GM23338 (cell line): ENCODE results near the gene KIFC1. TPM values are rescaled to one million over a fixed set of nuclear protein-coding genes. Genes with fewer than 3 reads are reported as not detected.
"Not testable (repeated sequence)": the region's sequence is repeated elsewhere in the genome, so short reads cannot be mapped to it uniquely, and the experiment has no call there.

Source experiments
- ATAC-seq: fragments of 200-7000 bp; cut with Tn5 transposase; 3 replicates; pipeline ENCODE4 v1.9.1; 2020
- DNase-seq: peaks from one replicate; pipeline ENCODE4 v3.0.0-alpha.2; 2015; ENCODE audit warnings: low spot score
- H2AFZ ChIP-seq: fragments of 200-600 bp; sonication (generic); 2 replicates; pipeline ENCODE4 v1.8.0; 2016; ENCODE audit warnings: antibody characterized with exemption, mild to moderate bottlenecking, moderate library complexity
- H3F3A ChIP-seq: fragments of 200-600 bp; sonication (generic); replicated peaks from 2 replicates; pipeline ENCODE4 v1.8.0; 2017; ENCODE audit warnings: antibody characterized with exemption, mixed run types, low read depth
- H3K27ac ChIP-seq: fragments of 200-600 bp; sonication (generic); 2 replicates; pipeline ENCODE4 v1.6.1; 2016; ENCODE audit warnings: low read depth
- H3K27me3 ChIP-seq: fragments of 200-600 bp; sonication (generic); 2 replicates; pipeline ENCODE4 v1.8.0; 2016; ENCODE audit warnings: mild to moderate bottlenecking, mixed run types, moderate library complexity; ENCODE audit not compliant: insufficient read depth
- H3K36me3 ChIP-seq: fragments of 200-600 bp; sonication (generic); 2 replicates; pipeline ENCODE4 v1.8.0; 2016; ENCODE audit warnings: mild to moderate bottlenecking; ENCODE audit not compliant: insufficient read depth
- H3K4me1 ChIP-seq: fragments of 200-600 bp; sonication (generic); 2 replicates; pipeline ENCODE4 v1.8.0; 2016; ENCODE audit warnings: mild to moderate bottlenecking, moderate library complexity; ENCODE audit not compliant: insufficient read depth
- H3K4me2 ChIP-seq: fragments of 200-600 bp; sonication (generic); 2 replicates; pipeline ENCODE4 v1.7.1; 2017; ENCODE audit warnings: mixed run types
- H3K4me3 ChIP-seq: fragments of 200-600 bp; sonication (generic); 2 replicates; pipeline ENCODE4 v1.6.1; 2016; ENCODE audit warnings: mixed run types
- H3K79me2 ChIP-seq: fragments of 200-600 bp; sonication (generic); replicated peaks from 2 replicates; pipeline ENCODE4 v1.8.0; 2017; ENCODE audit warnings: mild to moderate bottlenecking; ENCODE audit not compliant: insufficient read depth
- H3K9me2 ChIP-seq: fragments of 200-600 bp; sonication (generic); 2 replicates; pipeline ENCODE4 v1.8.0; 2017; ENCODE audit not compliant: insufficient read depth
- H4K20me1 ChIP-seq: fragments of 200-600 bp; sonication (generic); replicated peaks from 2 replicates; pipeline ENCODE4 v1.8.0; 2017; ENCODE audit warnings: mild to moderate bottlenecking; ENCODE audit not compliant: insufficient read depth
- H3K27ac Mint-ChIP-seq: 2 replicates; pipeline ENCODE4 v1.8.0; 2020; ENCODE audit warnings: inconsistent platforms, mild to moderate bottlenecking, moderate library complexity, mixed read lengths
- H3K27me3 Mint-ChIP-seq: 3 replicates; pipeline ENCODE4 v1.8.0; 2022; ENCODE audit warnings: low read depth, mild to moderate bottlenecking, moderate library complexity, mixed read lengths, inconsistent platforms; ENCODE audit not compliant: insufficient read depth, poor library complexity
- H3K36me3 Mint-ChIP-seq: 3 replicates; pipeline ENCODE4 v1.8.0; 2021; ENCODE audit warnings: low read depth, mild to moderate bottlenecking, inconsistent platforms, moderate library complexity, mixed read lengths
- H3K4me1 Mint-ChIP-seq: 3 replicates; pipeline ENCODE4 v1.8.0; 2020; ENCODE audit warnings: mild to moderate bottlenecking, inconsistent platforms, mixed read lengths
- H3K4me3 Mint-ChIP-seq: 3 replicates; pipeline ENCODE4 v1.8.0; 2021; ENCODE audit warnings: moderate library complexity, mild to moderate bottlenecking, inconsistent platforms, mixed read lengths
- H3K9me3 Mint-ChIP-seq: 3 replicates; pipeline ENCODE4 v1.8.0; 2020; ENCODE audit warnings: moderate library complexity, mild to moderate bottlenecking, inconsistent platforms, mixed read lengths
- CREB1 ChIP-seq: fragments of 250-450 bp; sonication (Bioruptor Pico); IDR thresholded peaks from 2 replicates; pipeline ENCODE4 v1.5.0; 2020; ENCODE audit warnings: low read depth, mild to moderate bottlenecking, moderate library complexity
- EZH2phosphoT487 ChIP-seq: fragments of 200-600 bp; sonication (generic); IDR thresholded peaks from one replicate; pipeline ENCODE4 v1.8.1; 2018; ENCODE audit warnings: antibody characterized with exemption; ENCODE audit not compliant: unreplicated experiment
- NANOG ChIP-seq: IDR thresholded peaks from 2 replicates; pipeline ENCODE4 v1.6.1; 2016; ENCODE audit warnings: antibody characterized with exemption, borderline replicate concordance
- ZNF114 ChIP-seq: fragments of 250-450 bp; sonication (Bioruptor Pico); IDR thresholded peaks from 2 replicates; pipeline ENCODE4 v1.5.0; 2020; ENCODE audit warnings: mild to moderate bottlenecking, moderate library complexity
- ZNF331 ChIP-seq: fragments of 250-450 bp; sonication (Bioruptor Pico); IDR thresholded peaks from 2 replicates; pipeline ENCODE4 v1.5.0; 2020; ENCODE audit warnings: low read depth, mild to moderate bottlenecking, moderate library complexity
- polyA plus RNA-seq: library from polyadenylated mRNA; unstranded; fragments of >200 nt; fragmentation: Nextera tagmentation; extraction: Ambion mirVana; gene quantifications from 2 replicates; pipeline ENCODE4 v1.2.1, GENCODE V29; 2016
- total RNA-seq: library from RNA; depleted of rRNA; stranded (reverse); fragments of >200 nt; shearing (Covaris generic); gene quantifications from 2 replicates; pipeline ENCODE4 v1.2.3, GENCODE V29; 2014
- TF ChIP-seq, protein P1 (sequence below): IDR thresholded peaks from one replicate; pipeline ENCODE4 v1.6.1; 2018; ENCODE audit warnings: antibody characterized with exemption; ENCODE audit not compliant: unreplicated experiment

The KIFC1 gene
- total and polyA plus RNA-seq, 2 experiments from 2014 or later: 10.3 to 61.7 TPM

DNA sequence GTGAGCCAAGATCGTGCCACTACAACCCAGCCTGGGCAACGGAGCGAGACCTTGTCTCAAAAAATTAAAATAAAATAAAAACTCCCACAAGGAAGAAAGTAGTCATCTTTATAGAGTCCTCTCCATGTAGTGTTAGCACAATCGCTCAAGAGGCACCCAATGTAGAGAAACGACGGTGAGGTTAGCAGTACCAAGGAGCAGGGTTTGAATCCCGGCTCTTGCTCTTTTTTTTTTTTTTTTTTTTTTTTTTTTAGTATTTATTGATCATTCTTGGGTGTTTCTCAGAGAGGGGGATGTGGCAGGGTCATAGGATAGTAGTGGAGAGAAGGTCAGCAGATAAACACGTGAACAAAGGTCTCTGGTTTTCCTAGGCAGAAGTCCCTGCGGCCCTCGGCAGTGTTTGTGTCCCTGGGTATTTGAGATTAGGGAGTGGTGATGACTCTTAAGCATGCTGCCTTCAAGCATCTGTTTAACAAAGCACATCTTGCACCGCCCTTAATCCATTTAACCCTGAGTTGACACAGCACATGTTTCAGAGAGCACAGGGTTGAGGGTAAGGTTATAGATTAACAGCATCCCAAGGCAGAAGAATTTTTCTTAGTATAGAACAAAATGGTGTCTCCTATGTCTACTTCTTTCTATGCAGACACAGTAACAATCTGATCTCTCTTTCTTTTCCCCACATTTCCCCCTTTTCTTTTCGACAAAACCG, 34.3 kb upstream of the KIFC1 start:
- H3K27me3 ChIP-seq, H3K4me1 ChIP-seq, H3K27ac Mint-ChIP-seq, ATAC-seq, H3K36me3 Mint-ChIP-seq, H3K4me3 ChIP-seq, H4K20me1 ChIP-seq, H3K4me3 Mint-ChIP-seq, DNase-seq, H3F3A ChIP-seq, H3K4me2 ChIP-seq, H3K27ac ChIP-seq, H3K9me2 ChIP-seq, H3K36me3 ChIP-seq, H3K79me2 ChIP-seq, H3K27me3 Mint-ChIP-seq: not testable (repeated sequence)
- H3K4me1 Mint-ChIP-seq: peaks cover 14% of the 10 kb centered on the region
- H2AFZ ChIP-seq: peak overlapping the region; percentile 81; the same call in 1 of the 2 replicates
- H3K9me3 Mint-ChIP-seq: peaks cover 10% of the 10 kb centered on the region

DNA sequence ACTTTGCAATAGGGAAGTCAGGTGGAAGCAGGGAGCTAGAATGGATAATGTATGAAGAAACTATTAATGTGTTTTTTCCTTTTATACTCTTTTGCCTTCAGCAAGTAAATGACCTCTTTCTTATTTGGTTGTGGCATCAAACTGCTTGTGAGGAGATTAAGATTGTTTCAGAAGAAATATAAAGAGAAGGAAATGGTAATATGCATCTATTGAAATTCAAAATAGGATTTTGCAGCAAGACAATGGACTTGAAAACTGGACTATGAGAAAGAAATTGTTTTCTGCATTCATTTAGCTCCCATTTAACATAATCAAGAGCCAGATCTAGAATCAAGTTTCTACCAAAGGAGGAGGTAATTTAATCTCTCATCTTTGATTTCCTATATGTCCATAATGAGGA, 32.3 kb upstream of the KIFC1 start:
- H3K79me2 ChIP-seq: no peaks in the 10 kb centered on the region
- no peak overlapping the region for H3K27ac Mint-ChIP-seq
- DNase-seq (no peak), ATAC-seq (no peak)
- H3K4me2 ChIP-seq: no peak overlapping the region
- no peaks in the 10 kb centered on the region for H4K20me1 ChIP-seq
- H3F3A ChIP-seq: no peaks in the 10 kb centered on the region
- H3K36me3 Mint-ChIP-seq: peaks cover 6% of the 10 kb centered on the region; the same call in 2 of the 3 replicates
- no peaks in the 10 kb centered on the region for H3K36me3 ChIP-seq
- no peak overlapping the region for H2AFZ ChIP-seq
- H3K4me3 Mint-ChIP-seq: no peak overlapping the region
- no peak overlapping the region for H3K4me3 ChIP-seq
- no peaks in the 10 kb centered on the region for H3K27me3 ChIP-seq
- TF ChIP-seq EZH2phosphoT487 (no peak), ZNF114 (CRISPR knock-in tag) (no peak), NANOG (no peak), CREB1 (CRISPR knock-in tag) (no peak), ZNF331 (no peak)
- TF ChIP-seq, protein P1, sequence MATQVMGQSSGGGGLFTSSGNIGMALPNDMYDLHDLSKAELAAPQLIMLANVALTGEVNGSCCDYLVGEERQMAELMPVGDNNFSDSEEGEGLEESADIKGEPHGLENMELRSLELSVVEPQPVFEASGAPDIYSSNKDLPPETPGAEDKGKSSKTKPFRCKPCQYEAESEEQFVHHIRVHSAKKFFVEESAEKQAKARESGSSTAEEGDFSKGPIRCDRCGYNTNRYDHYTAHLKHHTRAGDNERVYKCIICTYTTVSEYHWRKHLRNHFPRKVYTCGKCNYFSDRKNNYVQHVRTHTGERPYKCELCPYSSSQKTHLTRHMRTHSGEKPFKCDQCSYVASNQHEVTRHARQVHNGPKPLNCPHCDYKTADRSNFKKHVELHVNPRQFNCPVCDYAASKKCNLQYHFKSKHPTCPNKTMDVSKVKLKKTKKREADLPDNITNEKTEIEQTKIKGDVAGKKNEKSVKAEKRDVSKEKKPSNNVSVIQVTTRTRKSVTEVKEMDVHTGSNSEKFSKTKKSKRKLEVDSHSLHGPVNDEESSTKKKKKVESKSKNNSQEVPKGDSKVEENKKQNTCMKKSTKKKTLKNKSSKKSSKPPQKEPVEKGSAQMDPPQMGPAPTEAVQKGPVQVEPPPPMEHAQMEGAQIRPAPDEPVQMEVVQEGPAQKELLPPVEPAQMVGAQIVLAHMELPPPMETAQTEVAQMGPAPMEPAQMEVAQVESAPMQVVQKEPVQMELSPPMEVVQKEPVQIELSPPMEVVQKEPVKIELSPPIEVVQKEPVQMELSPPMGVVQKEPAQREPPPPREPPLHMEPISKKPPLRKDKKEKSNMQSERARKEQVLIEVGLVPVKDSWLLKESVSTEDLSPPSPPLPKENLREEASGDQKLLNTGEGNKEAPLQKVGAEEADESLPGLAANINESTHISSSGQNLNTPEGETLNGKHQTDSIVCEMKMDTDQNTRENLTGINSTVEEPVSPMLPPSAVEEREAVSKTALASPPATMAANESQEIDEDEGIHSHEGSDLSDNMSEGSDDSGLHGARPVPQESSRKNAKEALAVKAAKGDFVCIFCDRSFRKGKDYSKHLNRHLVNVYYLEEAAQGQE: no peak
- peaks cover 12% of the 10 kb centered on the region for H3K27me3 Mint-ChIP-seq
- H3K9me3 Mint-ChIP-seq: peaks cover 10% of the 10 kb centered on the region
- peaks cover 17% of the 10 kb centered on the region for H3K4me1 Mint-ChIP-seq
- H3K4me1 ChIP-seq: peaks cover 6% of the 10 kb centered on the region; the same call in 1 of the 2 replicates
- H3K9me2 ChIP-seq: no peaks in the 10 kb centered on the region
- H3K27ac ChIP-seq: no peak overlapping the region

DNA sequence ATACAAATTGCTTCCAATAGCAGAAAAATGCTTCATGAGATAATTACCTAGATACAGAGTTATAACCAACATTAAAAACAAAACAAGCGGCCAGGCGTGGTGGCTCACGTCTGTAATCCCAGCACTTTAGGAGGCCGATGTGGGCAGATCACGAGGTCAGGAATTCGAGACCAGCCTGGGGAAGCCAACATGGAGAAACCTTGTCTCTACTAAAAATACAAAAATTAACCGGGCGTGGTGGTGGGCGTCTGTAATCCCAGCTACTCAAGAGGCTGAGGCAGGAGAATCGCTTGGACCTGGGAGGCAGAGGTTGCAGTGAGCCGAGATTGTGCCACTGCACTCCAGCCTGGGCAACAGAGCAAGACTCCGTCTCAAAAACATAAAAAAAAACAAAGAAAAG, 28.1 kb upstream of the KIFC1 start:
- not testable (repeated sequence) for H3K36me3 Mint-ChIP-seq, H3K27ac Mint-ChIP-seq

More for the DNA sequence above, 28.1 kb upstream of the KIFC1 start:
- H3K4me1 Mint-ChIP-seq: peaks cover 17% of the 10 kb centered on the region
- H2AFZ ChIP-seq: peak overlapping the region; percentile 74; the same call in 1 of the 2 replicates
- not testable (repeated sequence) for H3K36me3 ChIP-seq, ATAC-seq, DNase-seq, H3K4me3 ChIP-seq, H3K9me2 ChIP-seq, H3F3A ChIP-seq, H3K27me3 Mint-ChIP-seq, H3K27me3 ChIP-seq, H3K4me2 ChIP-seq, H3K9me3 Mint-ChIP-seq, H3K79me2 ChIP-seq, H3K4me1 ChIP-seq, H3K4me3 Mint-ChIP-seq, H3K27ac ChIP-seq, H4K20me1 ChIP-seq
